ENCODE measurements around the gene REN. TPM values are rescaled to one million over a fixed set of nuclear protein-coding genes. Genes with fewer than 3 reads are reported as not detected.
A peak's percentile ranks its signal among the peaks of the same experiment; 100 is the strongest.

REN gene
- total and polyA plus RNA-seq, 2 of the 13 experiments (the other 11 are each of a cell fraction or from before 2014, with no cell fraction given), result not detected

DNA sequence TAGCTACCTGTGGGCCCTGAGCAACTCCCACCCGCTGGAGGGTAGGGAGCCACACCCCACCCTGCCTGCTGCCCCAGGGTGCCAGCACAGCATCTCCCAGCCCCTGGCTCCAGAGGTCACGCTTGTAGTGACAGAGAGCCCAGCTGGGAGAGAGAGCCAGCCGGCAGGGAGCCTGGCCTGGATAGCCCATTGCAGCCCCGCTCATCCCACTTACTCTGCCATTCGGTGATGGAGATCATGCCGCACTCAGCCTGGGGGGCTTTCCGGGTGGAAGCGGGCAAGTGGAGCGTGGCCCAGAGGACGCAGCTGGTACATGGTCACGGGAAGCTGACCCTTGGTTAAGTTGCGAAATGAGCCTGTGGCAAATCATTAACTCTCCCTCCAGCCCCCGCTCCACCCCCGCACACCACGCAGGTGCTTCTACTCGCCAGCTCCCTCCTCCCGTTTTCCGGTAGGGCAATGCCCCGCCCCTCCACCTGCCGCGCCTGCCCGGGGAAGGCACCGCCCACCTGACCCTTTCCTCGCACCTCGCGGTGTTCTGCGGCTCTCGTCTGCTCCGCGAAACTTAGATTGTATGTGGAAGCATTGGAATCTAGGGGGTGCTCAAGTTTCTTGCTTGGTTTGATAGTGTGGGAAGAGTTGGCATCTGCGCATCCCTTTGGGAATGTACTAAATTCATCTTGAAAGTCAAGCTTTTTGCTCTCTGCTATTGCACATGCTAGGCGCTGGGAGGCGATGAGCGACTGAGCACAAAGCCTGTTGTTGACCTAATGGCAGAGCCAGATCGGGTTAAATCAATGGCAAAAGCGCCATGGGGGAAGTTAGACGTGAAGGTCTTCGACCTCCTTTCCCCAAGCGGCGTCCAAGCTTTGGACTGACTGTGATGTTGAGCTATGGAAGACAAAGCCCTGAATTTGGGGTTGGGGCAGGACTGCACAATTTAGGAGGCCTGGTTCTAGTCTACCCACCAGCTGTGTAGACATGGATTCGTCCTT is 47.8 kb upstream of the REN start, which contains the start of gene GOLT1A (continued):
- TF ChIP-seq HES4 (CRISPR knock-in tag; IDR thresholded peaks at IDR 0.05; ENCODE audit: borderline replicate concordance) (peak; percentile 87), EED (CRISPR knock-in tag; IDR thresholded peaks at IDR 0.05) (peak; percentile 54; the same call in 1 of the 2 replicates), ZNF367 (CRISPR knock-in tag; IDR thresholded peaks at IDR 0.05; ENCODE audit: borderline replicate concordance) (no peak), ZBTB42 (CRISPR knock-in tag; IDR thresholded peaks at IDR 0.05) (no peak), MLLT10 (CRISPR knock-in tag; IDR thresholded peaks at IDR 0.05) (no peak), REPIN1 (CRISPR knock-in tag; IDR thresholded peaks at IDR 0.05; ENCODE audit: borderline replicate concordance, low read depth) (peak; percentile 80), ZNF670 (CRISPR knock-in tag; IDR thresholded peaks at IDR 0.05; ENCODE audit: borderline replicate concordance) (no peak; the same call in 1 of the 2 replicates), PAX8 (CRISPR knock-in tag; IDR thresholded peaks at IDR 0.05; ENCODE audit: borderline replicate concordance) (no peak), ZMAT3 (CRISPR knock-in tag; conservative IDR thresholded peaks at IDR 0.05) (peak; percentile 57; the same call in 1 of the 2 replicates), PTBP1 (IDR thresholded peaks at IDR 0.05; ENCODE audit: low read depth, low read length, poor library complexity, severe bottlenecking) (no peak), ZFP36L2 (CRISPR knock-in tag; IDR thresholded peaks at IDR 0.05) (no peak), ZNF501 (CRISPR knock-in tag; IDR thresholded peaks at IDR 0.05) (peak; percentile 96), ZNF557 (CRISPR knock-in tag; IDR thresholded peaks at IDR 0.05) (0 out of 2 replicates have a peak, but pooled peaks have one; percentile 53), MTF1 (CRISPR knock-in tag; IDR thresholded peaks at IDR 0.05) (no peak), FOXM1 (CRISPR knock-in tag; IDR thresholded peaks at IDR 0.05) (no peak), NFKBIZ (CRISPR knock-in tag; IDR thresholded peaks at IDR 0.05) (no peak), MXD3 (CRISPR knock-in tag; IDR thresholded peaks at IDR 0.05) (peak; percentile 39; the same call in 1 of the 2 replicates), ZNF672 (CRISPR knock-in tag; IDR thresholded peaks at IDR 0.05) (no peak), ZNF83 (CRISPR knock-in tag; IDR thresholded peaks at IDR 0.05; ENCODE audit: borderline replicate concordance) (no peak), KDM5A (IDR thresholded peaks at IDR 0.05; ENCODE audit: borderline replicate concordance, low read length) (peak; percentile 53; the same call in 1 of the 2 replicates), KAT8 (CRISPR knock-in tag; IDR thresholded peaks at IDR 0.05) (peak; percentile 69), ARHGAP35 (CRISPR knock-in tag; IDR thresholded peaks at IDR 0.05; ENCODE audit: borderline replicate concordance) (no peak), MYNN (CRISPR knock-in tag; IDR thresholded peaks at IDR 0.05; ENCODE audit: low read depth) (no peak), THAP11 (CRISPR knock-in tag; IDR thresholded peaks at IDR 0.05) (peak; percentile 78), TMF1 (CRISPR knock-in tag; IDR thresholded peaks at IDR 0.05; ENCODE audit: low read depth) (peak; percentile 73; the same call in 1 of the 2 replicates), RFXANK (CRISPR knock-in tag; IDR thresholded peaks at IDR 0.05) (0 out of 2 replicates have a peak, but pooled peaks have one; percentile 19), EZH2 (conservative IDR thresholded peaks at IDR 0.05; ENCODE audit: low read depth, low read length) (no peak), RXRA (CRISPR knock-in tag; IDR thresholded peaks at IDR 0.05) (peak; percentile 56), DNMT1 (CRISPR knock-in tag; IDR thresholded peaks at IDR 0.05) (no peak; the same call in 1 of the 2 replicates)
- TF ChIP-seq, protein P1, sequence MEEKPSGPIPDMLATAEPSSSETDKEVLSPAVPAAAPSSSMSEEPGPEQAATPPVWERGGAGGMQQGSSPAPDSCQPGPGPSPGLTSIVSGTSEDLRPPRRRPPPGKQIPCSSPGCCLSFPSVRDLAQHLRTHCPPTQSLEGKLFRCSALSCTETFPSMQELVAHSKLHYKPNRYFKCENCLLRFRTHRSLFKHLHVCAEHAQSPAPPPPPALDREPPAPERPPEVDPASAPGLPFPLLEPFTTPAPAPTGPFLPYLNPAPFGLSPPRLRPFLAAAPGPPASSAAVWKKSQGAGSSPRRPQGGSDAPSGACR (CRISPR knock-in tag; IDR thresholded peaks at IDR 0.05), result no peak; the same call in 1 of the 2 replicates

Data from HepG2 (cell line).